ENCODE data around the gene SLC38A6.

GRCh38 chr14:61041704-61042103 is 60.7 kb downstream of the SLC38A6 start:
- TF ChIP-seq CTCF (IDR thresholded peaks at IDR 0.05), result no peak
- TF ChIP-seq EZH2phosphoT487 (IDR thresholded peaks at IDR 0.05), result no peak
